Measurements from ENCODE around the gene INSYN2B. TPM values are rescaled to one million over a fixed set of nuclear protein-coding genes. Genes with fewer than 3 reads are reported as not detected.
A peak's percentile ranks its signal among the peaks of the same experiment; 100 is the strongest.

INSYN2B gene
- polyA plus RNA-seq (0.08 to 0.73 TPM (median 0.16 TPM) in 3 replicates), polyA minus RNA-seq (0.06 to 0.16 TPM in 2 of 3 replicates, not detected in the other)
- not detected for polyA plus RNA-seq (2011; ENCODE audit: low read depth)
- polyA plus RNA-seq (2011; cell fraction: cytosol; rRNA removed): 0.18 and 0.29 TPM in 2 replicates
- 0.64 TPM in 1 of 2 replicates, not detected in the other for polyA plus RNA-seq (2011; cell fraction: nucleus; rRNA removed)
- 0.29 TPM in 1 of 2 replicates, not detected in the other for polyA plus RNA-seq (2012; ENCODE audit: low replicate concordance)
- polyA minus RNA-seq (2011; cell fraction: cytosol; rRNA and poly(A)+ RNA removed): not detected
- 0.21 and 0.23 TPM in 2 replicates for polyA minus RNA-seq (2011; cell fraction: nucleus; rRNA and poly(A)+ RNA removed)

DNA sequence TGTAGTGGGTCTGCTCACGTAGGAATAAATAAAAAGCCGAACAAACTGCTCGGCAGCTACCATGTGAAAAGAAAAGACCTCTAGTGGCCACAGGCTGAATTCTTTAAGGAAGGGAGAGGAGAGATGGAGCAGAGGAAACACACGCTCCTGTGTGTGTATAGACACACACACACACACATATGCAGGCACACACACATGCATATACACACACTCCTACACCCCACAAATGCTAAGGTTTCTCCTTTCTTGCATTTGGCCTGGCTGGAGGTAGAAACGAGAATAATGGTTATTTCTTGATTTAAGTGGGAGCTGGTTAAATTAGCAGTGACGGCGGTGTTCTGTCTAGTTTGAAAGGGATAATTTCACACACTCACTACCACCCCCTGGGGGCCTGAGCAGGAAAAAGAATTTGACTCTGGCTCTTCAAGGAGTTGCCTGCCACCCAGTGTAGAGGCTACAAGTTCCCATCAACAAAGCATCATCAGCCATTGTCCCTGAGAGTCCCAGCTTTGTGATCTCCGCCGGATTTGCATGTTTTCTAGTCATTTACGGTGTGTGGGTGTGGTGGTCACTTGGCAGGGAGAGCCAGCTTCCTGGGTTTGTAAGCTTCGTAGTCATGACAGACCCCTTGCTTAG is at the start of gene INSYN2B:
TSS of gene INSYN2B (minus strand) at position 78 of the 636 bp plus-strand sequence. CDS start 96,597 bp downstream, outside the sequence.
- H2AFZ ChIP-seq (ENCODE audit: control insufficient read depth, low read length): peak within 1 kb of the TSS; percentile 81
- H4K20me1 ChIP-seq (ENCODE audit: control insufficient read depth, extremely low read depth, insufficient read depth, low read length): no peaks in the 10 kb centered on the region
- peaks cover 3% of the 10 kb centered on the region for H3K27me3 ChIP-seq (ENCODE audit: control insufficient read depth, extremely low read depth, insufficient read depth, low read length)
- dilution Hi-C loops (cut with MboI; ENCODE audit: extremely low pct_ligation_motif_present, low sequenced_read_pairs): no loop called here
- H3K9ac ChIP-seq (ENCODE audit: control insufficient read depth, extremely low read depth, insufficient read depth, low read length): peak within 1 kb of the TSS; percentile 3
- H3K27ac ChIP-seq (ENCODE audit: control insufficient read depth, insufficient read depth, low read length): no peak within 1 kb of the TSS
- DNase-seq (ENCODE audit: low read depth, low spot score): no peak
- peak; percentile 9 for FAIRE-seq
- peaks cover 19% of the 10 kb centered on the region for H3K4me1 ChIP-seq (ENCODE audit: control insufficient read depth, extremely low read depth, insufficient read depth, low read length)
- no peaks in the 10 kb centered on the region for H3K36me3 ChIP-seq (ENCODE audit: control insufficient read depth in 2 of 2, extremely low read depth in 1 of 2, insufficient read depth in 2 of 2, low read length in 2 of 2)
- no peaks in the 10 kb centered on the region for H3K9me3 ChIP-seq (ENCODE audit: control insufficient read depth, low read depth, low read length)
- H3K4me3 ChIP-seq (ENCODE audit: control insufficient read depth in 2 of 3, extremely low read depth in 1 of 3, insufficient read depth in 2 of 3, low read depth in 1 of 3, low read length in 3 of 3): peak within 1 kb of the TSS; percentile 14 to 54 (median 19)
- no peak for TF ChIP-seq EZH2 (IDR thresholded peaks at IDR 0.05; ENCODE audit: low read length)
- TF ChIP-seq, protein P1, sequence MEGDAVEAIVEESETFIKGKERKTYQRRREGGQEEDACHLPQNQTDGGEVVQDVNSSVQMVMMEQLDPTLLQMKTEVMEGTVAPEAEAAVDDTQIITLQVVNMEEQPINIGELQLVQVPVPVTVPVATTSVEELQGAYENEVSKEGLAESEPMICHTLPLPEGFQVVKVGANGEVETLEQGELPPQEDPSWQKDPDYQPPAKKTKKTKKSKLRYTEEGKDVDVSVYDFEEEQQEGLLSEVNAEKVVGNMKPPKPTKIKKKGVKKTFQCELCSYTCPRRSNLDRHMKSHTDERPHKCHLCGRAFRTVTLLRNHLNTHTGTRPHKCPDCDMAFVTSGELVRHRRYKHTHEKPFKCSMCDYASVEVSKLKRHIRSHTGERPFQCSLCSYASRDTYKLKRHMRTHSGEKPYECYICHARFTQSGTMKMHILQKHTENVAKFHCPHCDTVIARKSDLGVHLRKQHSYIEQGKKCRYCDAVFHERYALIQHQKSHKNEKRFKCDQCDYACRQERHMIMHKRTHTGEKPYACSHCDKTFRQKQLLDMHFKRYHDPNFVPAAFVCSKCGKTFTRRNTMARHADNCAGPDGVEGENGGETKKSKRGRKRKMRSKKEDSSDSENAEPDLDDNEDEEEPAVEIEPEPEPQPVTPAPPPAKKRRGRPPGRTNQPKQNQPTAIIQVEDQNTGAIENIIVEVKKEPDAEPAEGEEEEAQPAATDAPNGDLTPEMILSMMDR (optimal IDR thresholded peaks at IDR 0.05 in 1 of 3, IDR thresholded peaks at IDR 0.05 in 1 of 3, conservative IDR thresholded peaks at IDR 0.05 in 1 of 3; ENCODE audit: extremely low read depth in 1 of 3, insufficient read depth in 2 of 3, low read length in 3 of 3): peak; percentile 52 to 65 (median 57)
- H3K4me2 ChIP-seq (ENCODE audit: control insufficient read depth, extremely low read depth, insufficient read depth, low read depth, low read length): peak within 1 kb of the TSS; percentile 84
- no peaks in the 10 kb centered on the region for H3K79me2 ChIP-seq (ENCODE audit: control insufficient read depth, insufficient read depth, low read length)
- no peaks in the 10 kb centered on the region for H3K9me1 ChIP-seq (ENCODE audit: control insufficient read depth, extremely low read depth, insufficient read depth, low read length)

- Histone ChIP-seq H3K9me1 (ENCODE audit: control insufficient read depth, extremely low read depth, insufficient read depth, low read length) (no peaks in the 10 kb centered on the region), H3K79me2 (ENCODE audit: control insufficient read depth, insufficient read depth, low read length) (no peaks in the 10 kb centered on the region), H3K36me3 (ENCODE audit: control insufficient read depth in 2 of 2, extremely low read depth in 1 of 2, insufficient read depth in 2 of 2, low read length in 2 of 2) (no peaks in the 10 kb centered on the region), H3K4me2 (ENCODE audit: control insufficient read depth, extremely low read depth, insufficient read depth, low read depth, low read length) (no peak overlapping the region), H2AFZ (ENCODE audit: control insufficient read depth, low read length) (no peak overlapping the region), H3K9me3 (ENCODE audit: control insufficient read depth, low read depth, low read length) (no peaks in the 10 kb centered on the region), H3K27ac (ENCODE audit: control insufficient read depth, insufficient read depth, low read length) (no peak overlapping the region), H3K27me3 (ENCODE audit: control insufficient read depth, extremely low read depth, insufficient read depth, low read length) (no peaks in the 10 kb centered on the region), H4K20me1 (ENCODE audit: control insufficient read depth, extremely low read depth, insufficient read depth, low read length) (no peaks in the 10 kb centered on the region), H3K4me1 (ENCODE audit: control insufficient read depth, extremely low read depth, insufficient read depth, low read length) (no peaks in the 10 kb centered on the region), H3K4me3 (ENCODE audit: control insufficient read depth in 2 of 3, extremely low read depth in 1 of 3, insufficient read depth in 2 of 3, low read depth in 1 of 3, low read length in 3 of 3) (no peak overlapping the region), H3K9ac (ENCODE audit: control insufficient read depth, extremely low read depth, insufficient read depth, low read length) (no peak overlapping the region)
- DNase-seq (ENCODE audit: low read depth, low spot score): no peak
- dilution Hi-C loops (cut with MboI; ENCODE audit: extremely low pct_ligation_motif_present, low sequenced_read_pairs): no loop called here
- FAIRE-seq: no peak
- no peak for TF ChIP-seq EZH2 (IDR thresholded peaks at IDR 0.05; ENCODE audit: low read length)
- TF ChIP-seq, protein P1 (optimal IDR thresholded peaks at IDR 0.05 in 1 of 3, IDR thresholded peaks at IDR 0.05 in 1 of 3, conservative IDR thresholded peaks at IDR 0.05 in 1 of 3; ENCODE audit: extremely low read depth in 1 of 3, insufficient read depth in 2 of 3, low read length in 3 of 3): no peak
Observed at GRCh38 chr5:170028124-170028523, 47.8 kb upstream of the INSYN2B start.
